K562 (cell line): ENCODE data around the gene ZNF17. TPM values are rescaled to one million over a fixed set of nuclear protein-coding genes. Genes with fewer than 3 reads are reported as not detected.
A peak's percentile ranks its signal among the peaks of the same experiment; 100 is the strongest.

ENCODE experiments used
- ATAC-seq: fragments of 200-7000 bp; cut with Tn5 transposase; 3 replicates; pipeline ENCODE4 v1.9.1; 2020; ENCODE audit warnings: moderate library complexity
- BruUV-seq: library from RNA; stranded (reverse); fragments of 400-500 nt; replicated peaks from 2 replicates; lab custom pipeline; 2021; lab: Mats Ljungman, UMichigan
- CTCF ChIA-PET: fragments of 300-600 bp; formaldehyde crosslinking; extraction: SDS; loops from one replicate; lab custom pipeline; 2021; ENCODE audit warnings: low intra/inter-chr PET ratio; lab: Yijun Ruan, JAX
- POLR2A ChIA-PET: fragments of 300-600, 350-650 bp; sonication (Branson Sonifier 250); formaldehyde crosslinking; extraction: SDS; loops from one replicate; lab custom pipeline; 2021; ENCODE audit warnings: antibody characterized with exemption, inconsistent platforms; lab: Yijun Ruan, JAX
- DNase-seq, 4 experiments: peaks; one replicate each; pipeline versions ENCODE4 v3.0.0 to v3.0.0-alpha.2; 2011 to 2018; ENCODE audit warnings: low spot score in 3 of 4, mixed read lengths in 3 of 4; ENCODE audit errors: extremely low read depth in 1 of 4
- FAIRE-seq: peaks from 2 replicates; lab custom pipeline; 2011; peaks lifted over from hg19 to GRCh38; lab: Jason Lieb, UNC
- H2AFZ ChIP-seq: 2 replicates; pipeline ENCODE4 v1.6.0; 2011; ENCODE audit warnings: low read depth, low read length, control low read depth, inconsistent platforms
- H3K27ac ChIP-seq: fragments of 200-600 bp; 3 replicates; pipeline ENCODE4 v1.8.0; 2011; ENCODE audit warnings: low read depth, mild to moderate bottlenecking, control low read depth, inconsistent platforms, low read length, moderate library complexity, mixed read lengths; ENCODE audit errors: extremely low read depth
- H3K27me3 ChIP-seq, 2 experiments: fragments of 300-600 bp in 1 of 2; 2 replicates in 1 of 2; 3 replicates in 1 of 2; pipeline versions ENCODE4 v1.6.0 to v1.8.0; 2011; ENCODE audit warnings: inconsistent platforms in 2 of 2, low read length in 2 of 2, mild to moderate bottlenecking in 1 of 2, mixed read lengths in 1 of 2, moderate library complexity in 1 of 2; ENCODE audit not compliant: control insufficient read depth in 2 of 2, insufficient read depth in 2 of 2
- H3K36me3 ChIP-seq: fragments of 300-600 bp; 3 replicates; pipeline ENCODE4 v1.8.0; 2011; ENCODE audit warnings: mild to moderate bottlenecking, low read length, inconsistent platforms; ENCODE audit not compliant: control insufficient read depth, insufficient read depth
- H3K4me1 ChIP-seq, 2 experiments: fragments of 200-600 bp in 1 of 2; replicated peaks in 1 of 2; 2 replicates in 1 of 2; 3 replicates in 1 of 2; pipeline versions ENCODE4 v1.5.1 to v1.8.0; 2011; ENCODE audit warnings: inconsistent platforms in 2 of 2, low read length in 2 of 2, mild to moderate bottlenecking in 1 of 2, mixed read lengths in 1 of 2, moderate library complexity in 1 of 2; ENCODE audit not compliant: control insufficient read depth in 2 of 2, insufficient read depth in 2 of 2
- H3K4me2 ChIP-seq: 2 replicates; pipeline ENCODE4 v1.6.1; 2011; ENCODE audit warnings: low read length, control low read depth, inconsistent platforms, mixed read lengths; ENCODE audit not compliant: insufficient read depth
- H3K4me3 ChIP-seq: fragments of 200-600 bp; sonication (generic), shearing (Covaris generic); 2 replicates; pipeline ENCODE4 v1.5.1; 2016; ENCODE audit warnings: control low read depth, inconsistent platforms
- H3K79me2 ChIP-seq: fragments of 200-600 bp; 3 replicates; pipeline ENCODE4 v1.8.0; 2011; ENCODE audit warnings: low read length, inconsistent platforms; ENCODE audit not compliant: control insufficient read depth, insufficient read depth
- H3K9ac ChIP-seq, 2 experiments: 2 replicates each; pipeline versions ENCODE4 v1.6.0 to v1.6.1; 2011; ENCODE audit warnings: low read depth in 2 of 2, low read length in 2 of 2, control low read depth in 1 of 2, inconsistent platforms in 1 of 2, mild to moderate bottlenecking in 1 of 2, mixed read lengths in 1 of 2; ENCODE audit not compliant: insufficient read depth in 1 of 2
- H3K9me1 ChIP-seq: one replicate; pipeline ENCODE4 v1.6.0; 2011; ENCODE audit warnings: inconsistent platforms, mild to moderate bottlenecking, low read length, moderate library complexity; ENCODE audit not compliant: control insufficient read depth, insufficient read depth
- H3K9me3 ChIP-seq: replicated peaks from 2 replicates; pipeline ENCODE4 v1.5.1; 2011; ENCODE audit warnings: low read depth, low read length, inconsistent platforms; ENCODE audit not compliant: control insufficient read depth, insufficient read depth
- H4K20me1 ChIP-seq: replicated peaks from 2 replicates; pipeline ENCODE4 v1.6.1; 2011; ENCODE audit warnings: low read length, inconsistent platforms, mixed read lengths; ENCODE audit not compliant: control insufficient read depth, insufficient read depth
- CHD1 ChIP-seq: fragments of 200-600 bp; sonication (generic); IDR thresholded peaks from one replicate; pipeline ENCODE4 v1.6.1; 2012; ENCODE audit warnings: mild to moderate bottlenecking, moderate library complexity, low read length, inconsistent platforms
- HNRNPLL ChIP-seq: fragments of 200-400 bp; formaldehyde crosslinking; IDR thresholded peaks from 2 replicates; pipeline ENCODE4 v1.6.1; 2017; ENCODE audit warnings: low read length, low read depth, mild to moderate bottlenecking; ENCODE audit not compliant: poor library complexity, severe bottlenecking
- HOXB6 ChIP-seq: fragments of 250-450 bp; sonication (Bioruptor Pico); IDR thresholded peaks from 2 replicates; pipeline ENCODE4 v1.5.1; 2022; ENCODE audit warnings: mild to moderate bottlenecking, borderline replicate concordance
- JUNB ChIP-seq: fragments of 450-650 bp; formaldehyde crosslinking; conservative IDR thresholded peaks from 2 replicates; pipeline ENCODE4 v1.4.0; 2020; ENCODE audit warnings: mild to moderate bottlenecking
- NR4A1 ChIP-seq, 2 experiments: fragments of 250-450 bp in 1 of 2; fragments of 450-650 bp in 1 of 2; sonication (Bioruptor Pico) in 1 of 2; IDR thresholded peaks; 2 replicates each; pipeline versions ENCODE4 v1.4.0 to v1.6.1; 2016 to 2020; ENCODE audit warnings: mild to moderate bottlenecking in 2 of 2, missing compliant biosample characterization in 1 of 2, missing genetic modification characterization in 1 of 2, moderate library complexity in 1 of 2
- RAD21 ChIP-seq, 2 experiments: fragments of 250-450 bp in 1 of 2; fragments of 450-650 bp in 1 of 2; sonication (Bioruptor Pico) in 1 of 2; formaldehyde crosslinking in 1 of 2; IDR thresholded peaks in 1 of 2; conservative IDR thresholded peaks in 1 of 2; 2 replicates each; pipeline versions ENCODE4 v1.4.0 to v1.8.0; 2020 to 2022; ENCODE audit warnings: mild to moderate bottlenecking in 2 of 2, moderate library complexity in 1 of 2
- RAD51 ChIP-seq: fragments of 450-650 bp; IDR thresholded peaks from 2 replicates; pipeline ENCODE4 v1.7.1; 2016; ENCODE audit warnings: low read depth, mild to moderate bottlenecking, borderline replicate concordance
- RBFOX2 ChIP-seq: fragments of 200-400 bp; formaldehyde crosslinking; IDR thresholded peaks from 2 replicates; pipeline ENCODE4 v1.6.1; 2017; ENCODE audit warnings: low read depth, mild to moderate bottlenecking, low read length, moderate library complexity
- STAG1 ChIP-seq: sonication (generic); formaldehyde crosslinking; IDR thresholded peaks from 2 replicates; pipeline ENCODE4 v1.5.0; 2020; ENCODE audit warnings: missing genetic modification reagents, borderline replicate concordance
- TCF7L2 ChIP-seq: fragments of 150-350 bp; IDR thresholded peaks from 2 replicates; pipeline ENCODE4 v1.6.1; 2016; ENCODE audit warnings: low read depth, mild to moderate bottlenecking, low read length, moderate library complexity
- ZNF146 ChIP-seq: IDR thresholded peaks from one replicate; pipeline ENCODE4 v1.6.1; 2018; ENCODE audit warnings: missing compliant biosample characterization; ENCODE audit not compliant: unreplicated experiment
- ZNF232 ChIP-seq: sonication (generic); formaldehyde crosslinking; IDR thresholded peaks from 2 replicates; pipeline ENCODE4 v1.8.0; 2022; ENCODE audit warnings: mild to moderate bottlenecking, missing genetic modification reagents
- WGBS: fragments of 100-300 bp; shearing (Covaris generic); methylation state at CpG from one replicate; pipeline ENCODE4 v1.1.6; 2016; ENCODE audit warnings: low coverage, mixed read lengths; ENCODE audit not compliant: insufficient coverage; ENCODE audit errors: missing lambda C conversion rate; 5-methylcytosine and 5-hydroxymethylcytosine counted together
- in situ Hi-C: fragments of 300-500 bp; cut with MboI; formaldehyde crosslinking; loops from 4 replicates; pipeline ENCODE4 v1.15.0; 2018; ENCODE audit warnings: inconsistent platforms, mixed read lengths
- intact Hi-C: fragments of 100-400 bp; cut with micrococcal nuclease; formaldehyde crosslinking; loops from 2 replicates; pipeline ENCODE4 v1.14.2; 2022
- polyA plus RNA-seq, 8 experiments: library from polyadenylated mRNA; depleted of rRNA in 4 of 8; stranded (reverse) in 5 of 8; unstranded in 3 of 8; fragments of >200 nt; fragmentation: Nextera tagmentation in 2 of 8; fragmentation: Illumina TruSeq in 1 of 8; extraction: Ambion mirVana in 2 of 8; extraction: Trizol in 1 of 8; gene quantifications; 2 replicates each; pipeline versions ENCODE4 v1.2.1 to v1.2.3, GENCODE V29; 2011 to 2014; ENCODE audit warnings: inconsistent platforms in 1 of 8, missing spikeins in 1 of 8
- total RNA-seq, 7 experiments: library from RNA; depleted of rRNA in 6 of 7; stranded (reverse); fragments of >200 nt in 6 of 7; fragmentation: Illumina TruSeq in 2 of 7; extraction: Trizol in 2 of 7; gene quantifications; 2 replicates each; pipeline versions ENCODE4 v1.2.1 to v1.2.3, GENCODE V29; 2011 to 2021; ENCODE audit warnings: low replicate concordance in 1 of 7
- TF ChIP-seq, protein P1 (sequence below): sonication (generic); IDR thresholded peaks from 2 replicates; pipeline ENCODE4 v1.6.1; 2016
- TF ChIP-seq, protein P2 (sequence below): sonication (generic); formaldehyde crosslinking; IDR thresholded peaks from 2 replicates; pipeline ENCODE4 v1.8.0; 2022; ENCODE audit warnings: mild to moderate bottlenecking, missing genetic modification reagents, borderline replicate concordance
- TF ChIP-seq, protein P3 (sequence below), 3 experiments: IDR thresholded peaks in 2 of 3; conservative IDR thresholded peaks in 1 of 3; 2 replicates each; pipeline ENCODE4 v1.5.1; 2011 to 2012; ENCODE audit warnings: low read length in 3 of 3, mild to moderate bottlenecking in 3 of 3, control low read depth in 2 of 3, improper control_type of control experiment in 1 of 3, inconsistent platforms in 1 of 3, low read depth in 1 of 3, mixed read lengths in 1 of 3, moderate library complexity in 1 of 3; ENCODE audit not compliant: insufficient read depth in 2 of 3

The ZNF17 gene
- total and polyA plus RNA-seq, 9 of the 15 experiments (the other 6 are each of a cell fraction or from before 2014, with no cell fraction given): 5.3 to 8.6 (median 6.5) TPM

DNA sequence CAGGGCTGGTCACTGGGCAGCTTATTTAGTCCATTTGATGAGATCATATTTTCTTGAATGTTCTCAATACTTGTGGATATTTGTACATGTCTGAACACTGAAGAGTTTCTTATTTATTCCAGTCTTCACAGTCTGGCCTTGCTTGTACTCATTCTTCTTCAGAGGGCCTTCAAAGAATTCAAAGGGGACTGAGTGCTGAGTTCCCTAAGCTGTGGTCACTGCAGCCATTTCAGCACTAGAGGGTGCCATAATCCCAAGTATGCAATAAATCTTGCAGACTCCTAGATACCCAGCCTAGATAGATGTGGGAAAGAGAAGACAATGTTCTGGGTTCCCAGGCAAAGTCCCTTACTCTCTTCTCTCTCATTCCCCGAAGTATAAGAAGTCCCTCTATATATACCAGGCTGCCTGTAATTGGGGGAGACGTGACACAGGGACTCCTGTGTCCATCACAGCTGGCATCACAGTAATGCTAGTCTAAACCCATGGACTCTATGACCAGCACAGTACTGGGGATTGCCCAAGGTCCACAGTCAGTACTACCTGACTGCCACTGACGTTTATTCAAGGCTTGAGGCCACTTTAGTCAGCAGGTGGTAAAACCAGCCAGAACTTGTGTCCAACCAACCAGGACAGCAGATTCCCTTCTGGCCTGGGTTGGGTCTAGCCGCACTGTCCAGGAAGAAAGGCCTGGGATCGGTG, 54.9 kb downstream of the ZNF17 start:
- H4K20me1 ChIP-seq: no peaks in the 10 kb centered on the region
- no peaks in the 10 kb centered on the region for H3K79me2 ChIP-seq
- H2AFZ ChIP-seq: no peak overlapping the region
- no peaks in the 10 kb centered on the region for H3K9me1 ChIP-seq
- in situ Hi-C loops (no loop called here), intact Hi-C loops (no loop called here)
- DNase-seq (peak; percentile 27 to 59 (median 40)), FAIRE-seq (peak; percentile 88), ATAC-seq (peak; percentile 79)
- peaks cover 2% of the 10 kb centered on the region; the same call in 1 of the 2 replicates for H3K9me3 ChIP-seq
- ChIA-PET POLR2A (no interaction called here), CTCF (no interaction called here)
- H3K36me3 ChIP-seq: no peaks in the 10 kb centered on the region
- no peak overlapping the region for H3K4me2 ChIP-seq
- H3K9ac ChIP-seq: no peak overlapping the region
- no peak overlapping the region for H3K27ac ChIP-seq
- no peak overlapping the region for H3K4me3 ChIP-seq
- no TSS peak for BruUV-seq
- H3K4me1 ChIP-seq: no peaks in the 10 kb centered on the region
- 0% methylated on average over 5 of the region's 5 CpGs for WGBS
- H3K27me3 ChIP-seq: no peaks in the 10 kb centered on the region
- TF ChIP-seq RAD21 (CRISPR knock-in tag; conservative IDR thresholded peaks at IDR 0.05 in 1 of 2, IDR thresholded peaks at IDR 0.05 in 1 of 2) (peak; percentile 44 to 85; a peak in 3 of 4 replicates), NR4A1 (CRISPR knock-in tag; IDR thresholded peaks at IDR 0.05) (no peak), NR4A1 (tag; IDR thresholded peaks at IDR 0.05) (no peak), RBFOX2 (no peak), TCF7L2 (no peak), RAD51 (no peak), HNRNPLL (no peak), ZNF146 (CRISPR knock-in tag) (no peak), HOXB6 (no peak), CHD1 (no peak), ZNF232 (CRISPR knock-in tag) (no peak), JUNB (no peak), STAG1 (CRISPR knock-in tag) (peak; percentile 28; the same call in 1 of the 2 replicates)
- TF ChIP-seq, protein P1, sequence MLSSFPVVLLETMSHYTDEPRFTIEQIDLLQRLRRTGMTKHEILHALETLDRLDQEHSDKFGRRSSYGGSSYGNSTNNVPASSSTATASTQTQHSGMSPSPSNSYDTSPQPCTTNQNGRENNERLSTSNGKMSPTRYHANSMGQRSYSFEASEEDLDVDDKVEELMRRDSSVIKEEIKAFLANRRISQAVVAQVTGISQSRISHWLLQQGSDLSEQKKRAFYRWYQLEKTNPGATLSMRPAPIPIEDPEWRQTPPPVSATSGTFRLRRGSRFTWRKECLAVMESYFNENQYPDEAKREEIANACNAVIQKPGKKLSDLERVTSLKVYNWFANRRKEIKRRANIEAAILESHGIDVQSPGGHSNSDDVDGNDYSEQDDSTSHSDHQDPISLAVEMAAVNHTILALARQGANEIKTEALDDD: no peak
- TF ChIP-seq, protein P2, sequence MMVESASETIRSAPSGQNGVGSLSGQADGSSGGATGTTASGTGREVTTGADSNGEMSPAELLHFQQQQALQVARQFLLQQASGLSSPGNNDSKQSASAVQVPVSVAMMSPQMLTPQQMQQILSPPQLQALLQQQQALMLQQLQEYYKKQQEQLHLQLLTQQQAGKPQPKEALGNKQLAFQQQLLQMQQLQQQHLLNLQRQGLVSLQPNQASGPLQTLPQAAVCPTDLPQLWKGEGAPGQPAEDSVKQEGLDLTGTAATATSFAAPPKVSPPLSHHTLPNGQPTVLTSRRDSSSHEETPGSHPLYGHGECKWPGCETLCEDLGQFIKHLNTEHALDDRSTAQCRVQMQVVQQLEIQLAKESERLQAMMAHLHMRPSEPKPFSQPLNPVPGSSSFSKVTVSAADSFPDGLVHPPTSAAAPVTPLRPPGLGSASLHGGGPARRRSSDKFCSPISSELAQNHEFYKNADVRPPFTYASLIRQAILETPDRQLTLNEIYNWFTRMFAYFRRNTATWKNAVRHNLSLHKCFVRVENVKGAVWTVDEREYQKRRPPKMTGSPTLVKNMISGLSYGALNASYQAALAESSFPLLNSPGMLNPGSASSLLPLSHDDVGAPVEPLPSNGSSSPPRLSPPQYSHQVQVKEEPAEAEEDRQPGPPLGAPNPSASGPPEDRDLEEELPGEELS (CRISPR knock-in tag): no peak
- TF ChIP-seq, protein P3, sequence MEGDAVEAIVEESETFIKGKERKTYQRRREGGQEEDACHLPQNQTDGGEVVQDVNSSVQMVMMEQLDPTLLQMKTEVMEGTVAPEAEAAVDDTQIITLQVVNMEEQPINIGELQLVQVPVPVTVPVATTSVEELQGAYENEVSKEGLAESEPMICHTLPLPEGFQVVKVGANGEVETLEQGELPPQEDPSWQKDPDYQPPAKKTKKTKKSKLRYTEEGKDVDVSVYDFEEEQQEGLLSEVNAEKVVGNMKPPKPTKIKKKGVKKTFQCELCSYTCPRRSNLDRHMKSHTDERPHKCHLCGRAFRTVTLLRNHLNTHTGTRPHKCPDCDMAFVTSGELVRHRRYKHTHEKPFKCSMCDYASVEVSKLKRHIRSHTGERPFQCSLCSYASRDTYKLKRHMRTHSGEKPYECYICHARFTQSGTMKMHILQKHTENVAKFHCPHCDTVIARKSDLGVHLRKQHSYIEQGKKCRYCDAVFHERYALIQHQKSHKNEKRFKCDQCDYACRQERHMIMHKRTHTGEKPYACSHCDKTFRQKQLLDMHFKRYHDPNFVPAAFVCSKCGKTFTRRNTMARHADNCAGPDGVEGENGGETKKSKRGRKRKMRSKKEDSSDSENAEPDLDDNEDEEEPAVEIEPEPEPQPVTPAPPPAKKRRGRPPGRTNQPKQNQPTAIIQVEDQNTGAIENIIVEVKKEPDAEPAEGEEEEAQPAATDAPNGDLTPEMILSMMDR (IDR thresholded peaks at IDR 0.05 in 2 of 3, conservative IDR thresholded peaks at IDR 0.05 in 1 of 3; ENCODE audit: insufficient read depth in 2 of 3, low read depth in 1 of 3, low read length in 3 of 3): peak; percentile 56 to 69 (median 59)
